HG02973 (cell line): ENCODE measurements around the gene CAMKMT.
"Not testable (repeated sequence)": the region's sequence is repeated elsewhere in the genome, so short reads cannot be mapped to it uniquely, and the experiment has no call there.

Experiments used
- ATAC-seq: cut with Tn5 transposase; IDR thresholded peaks from one replicate; pipeline ENCODE4 v1.9.1; 2021; ENCODE audit warnings: moderate library complexity; ENCODE audit not compliant: unreplicated experiment

Gene CAMKMT

DNA sequence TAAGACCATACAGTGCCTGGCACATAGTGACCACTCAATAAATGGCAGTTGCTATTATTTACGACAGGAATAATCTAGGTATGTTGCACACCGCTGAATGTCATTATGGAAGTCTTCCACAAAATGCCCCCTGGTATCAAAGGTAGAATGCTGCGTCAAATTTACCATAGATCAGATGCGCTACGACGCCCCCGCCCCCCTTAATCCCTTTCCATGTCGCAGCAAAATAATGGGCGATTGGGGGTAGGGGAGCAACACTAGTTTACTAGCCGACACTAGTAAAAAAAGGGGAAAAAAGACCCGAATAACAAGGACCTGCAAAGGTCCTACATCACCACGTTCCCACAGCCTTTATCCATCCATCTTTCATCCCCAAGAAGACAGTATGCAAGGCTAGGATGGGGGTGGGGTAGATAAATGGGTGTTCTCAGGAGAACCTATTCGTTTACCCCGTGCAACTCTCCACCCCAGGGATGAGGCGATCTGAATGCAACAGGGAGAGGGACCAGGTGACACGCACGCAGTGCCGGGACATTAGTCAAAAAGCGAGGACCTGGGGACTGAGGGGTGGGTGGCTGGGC, 908 bp upstream of the CAMKMT start:
- ATAC-seq, result no peak

GRCh38 chr2:44362207-44363015, 664 bp downstream of the CAMKMT start:
- ATAC-seq, result no peak

DNA sequence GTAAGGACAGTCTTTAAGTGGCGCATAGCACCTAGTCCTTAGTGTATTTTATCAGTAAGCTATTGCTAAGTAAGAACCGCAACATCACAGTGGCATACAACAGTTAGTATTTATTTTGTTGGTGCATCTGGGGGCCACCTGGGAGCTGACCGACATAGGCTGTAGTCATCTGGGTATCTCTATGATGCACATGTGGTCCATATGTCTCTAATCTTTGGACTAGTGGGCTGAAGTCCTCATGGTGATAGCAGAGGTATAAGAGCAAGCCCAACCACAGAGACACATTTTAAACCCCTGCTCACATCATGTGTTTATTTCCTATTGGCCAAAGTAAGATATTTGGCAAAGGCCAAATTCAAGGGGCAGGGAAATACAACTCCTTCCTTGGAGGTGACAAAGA, 2.9 kb downstream of the CAMKMT start:
- ATAC-seq, result no peak

- no peak for ATAC-seq
These were observed 5.8 kb downstream of the CAMKMT start for GRCh38 chr2:44367591-44367990.

- ATAC-seq, result no peak
These were observed 7.6 kb downstream of the CAMKMT start for GRCh38 chr2:44369392-44369791.

- ATAC-seq, result no peak
These were observed 9.7 kb downstream of the CAMKMT start for GRCh38 chr2:44371445-44371844.

GRCh38 chr2:44372246-44372645, 10.5 kb downstream of the CAMKMT start:
- no peak for ATAC-seq

GRCh38 chr2:44377486-44377885, 15.7 kb downstream of the CAMKMT start:
- no peak for ATAC-seq

GRCh38 chr2:44385226-44385625, 23.5 kb downstream of the CAMKMT start:
- ATAC-seq, result not testable (repeated sequence)

DNA sequence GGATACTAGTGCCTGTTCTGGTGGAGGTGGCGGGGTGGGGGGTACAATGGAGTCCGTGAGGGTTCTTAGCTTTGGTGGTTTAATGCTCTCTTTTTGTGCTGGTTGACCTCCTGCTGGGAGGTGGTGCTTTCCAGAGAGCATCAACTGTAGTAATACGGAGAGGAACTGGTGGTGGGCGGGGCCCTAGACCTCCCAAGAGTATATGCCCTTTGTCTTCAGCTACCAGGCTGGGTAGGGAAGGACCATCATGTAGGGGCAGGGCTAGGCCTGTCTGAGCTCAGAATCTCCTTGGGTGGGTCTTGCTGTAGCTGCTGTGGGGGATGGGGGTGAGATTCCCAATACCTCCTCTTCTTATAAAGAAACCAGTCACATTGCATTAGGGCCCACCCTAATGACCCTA, 27.1 kb downstream of the CAMKMT start:
- ATAC-seq, result no peak

GRCh38 chr2:44389895-44390294, 28.1 kb downstream of the CAMKMT start:
- no peak for ATAC-seq

DNA sequence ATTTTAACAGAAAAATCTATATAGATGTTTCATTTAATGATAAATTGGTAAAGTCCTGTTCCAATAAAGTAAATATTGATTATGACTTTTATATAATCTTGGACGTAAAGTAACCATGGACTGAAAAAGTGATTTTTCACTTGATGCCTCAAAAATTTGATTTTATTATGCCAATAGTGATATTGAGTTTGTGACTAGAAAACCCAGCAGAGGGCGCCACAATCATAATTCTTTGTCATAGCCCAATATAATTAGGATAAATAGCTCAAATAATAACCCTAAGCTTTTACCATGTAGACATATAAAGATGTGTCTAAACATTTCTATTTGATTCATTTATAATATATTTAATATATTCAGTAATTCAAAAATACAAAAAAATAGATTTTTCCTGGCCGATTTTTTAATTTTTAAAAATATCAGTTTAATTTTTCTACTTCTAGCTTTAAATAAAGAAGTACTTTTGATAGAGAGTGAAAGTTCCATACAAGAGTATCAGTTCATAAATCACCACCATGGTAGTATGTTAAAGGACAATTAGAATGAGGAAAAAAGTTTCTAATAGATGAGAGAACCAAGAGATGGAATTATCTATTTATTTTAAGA, 30.7 kb downstream of the CAMKMT start:
- no peak for ATAC-seq

DNA sequence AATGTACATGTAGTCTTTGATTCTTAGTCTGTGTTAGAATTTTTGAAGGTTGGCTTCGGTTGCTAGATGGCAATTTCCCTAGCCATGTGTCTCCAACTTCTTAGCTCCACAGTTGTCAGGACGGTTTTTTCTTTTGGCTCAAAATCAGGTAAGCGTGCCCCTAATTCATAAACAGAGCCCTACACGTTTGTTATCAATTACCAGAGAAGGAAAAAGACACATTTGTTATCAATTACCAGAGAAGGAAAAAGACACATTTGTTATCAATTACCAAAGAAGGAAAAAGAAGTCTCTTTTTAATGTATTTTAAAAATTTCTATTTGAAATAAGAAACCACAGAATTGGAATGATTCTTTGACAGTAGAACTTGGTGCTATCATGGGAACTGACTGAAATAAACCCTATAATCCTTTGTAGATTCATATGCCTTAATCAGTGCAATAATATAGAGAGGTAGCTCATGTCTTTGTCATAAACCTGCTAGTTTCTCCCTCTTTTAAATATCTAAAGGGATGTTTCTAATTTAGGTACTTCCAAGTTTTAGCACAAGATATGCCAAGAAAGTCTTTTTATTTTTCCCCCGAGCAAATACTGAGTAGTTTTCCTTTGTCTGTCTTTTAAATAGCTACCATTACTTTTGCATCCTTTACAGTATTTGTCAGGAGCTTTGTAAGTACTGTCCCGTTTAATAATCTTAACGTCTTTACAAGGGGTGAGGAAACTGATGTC, 35.9 kb downstream of the CAMKMT start:
- ATAC-seq, result no peak

- no peak for ATAC-seq
These were observed 36.6 kb downstream of the CAMKMT start for GRCh38 chr2:44398243-44398897.

- no peak for ATAC-seq
These were observed 59.0 kb downstream of the CAMKMT start for GRCh38 chr2:44420725-44421124.

DNA sequence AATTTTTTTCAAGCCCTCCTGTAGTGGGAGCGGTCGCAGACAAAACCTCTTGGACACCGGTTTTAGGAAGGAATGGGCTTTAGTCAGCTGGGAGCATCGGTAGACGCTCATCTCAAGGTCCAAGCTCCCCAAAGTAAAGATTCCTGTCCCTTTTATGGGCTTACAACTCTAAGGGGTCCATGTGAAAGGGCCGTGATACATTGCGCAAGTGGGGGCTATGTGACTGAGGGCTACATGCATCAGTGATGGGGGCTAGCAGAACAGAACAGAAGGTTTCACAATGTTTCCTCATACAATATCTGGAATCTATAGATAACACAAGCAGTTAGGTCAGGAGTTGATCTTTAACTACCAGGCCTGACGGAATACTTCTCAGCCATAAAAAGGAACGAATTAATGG, 62.5 kb downstream of the CAMKMT start:
- ATAC-seq, result no peak

DNA sequence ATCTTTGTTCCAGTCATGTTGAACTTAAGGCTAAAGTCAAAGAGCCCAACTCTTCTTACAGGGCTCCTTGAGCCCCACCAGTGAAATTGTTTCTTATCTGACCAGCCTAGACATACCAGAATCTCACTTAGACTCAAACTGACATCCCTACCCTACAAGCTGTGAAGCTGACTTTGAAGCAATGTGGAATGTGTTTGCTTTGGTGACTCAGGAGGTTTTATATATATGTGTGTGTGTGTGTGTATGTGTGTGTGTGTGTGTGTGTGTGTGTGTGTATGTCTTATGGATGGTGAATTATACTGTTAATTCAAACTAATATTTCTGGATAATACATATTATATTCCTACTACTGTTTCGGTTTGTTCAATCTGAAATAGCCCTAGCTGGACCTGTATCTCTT, 67.3 kb downstream of the CAMKMT start:
- no peak for ATAC-seq

GRCh38 chr2:44430342-44430741, 68.6 kb downstream of the CAMKMT start:
- no peak for ATAC-seq

- no peak for ATAC-seq
These were observed 72.1 kb downstream of the CAMKMT start for GRCh38 chr2:44433895-44434294.

DNA sequence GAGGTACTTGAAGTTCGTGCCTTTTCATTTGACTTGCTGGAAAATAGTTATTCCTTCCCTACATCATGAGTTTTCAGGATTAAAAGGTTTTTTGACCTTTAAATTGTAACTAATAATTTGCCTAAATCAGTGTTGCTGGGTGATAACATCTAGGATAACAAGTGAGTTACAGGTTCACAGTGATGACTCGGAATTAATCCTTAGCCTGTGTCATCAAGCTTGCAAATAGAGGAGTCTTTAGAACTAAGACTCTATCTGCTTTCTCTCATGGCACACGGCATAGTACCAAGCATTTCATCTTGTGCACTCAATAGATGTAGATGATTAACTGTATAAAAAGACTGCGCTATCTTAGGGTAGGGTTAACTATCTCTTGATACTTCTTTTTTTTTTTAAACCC, 79.5 kb downstream of the CAMKMT start:
- no peak for ATAC-seq

- no peak for ATAC-seq
These were observed 80.3 kb downstream of the CAMKMT start for GRCh38 chr2:44442019-44442418.
